ENCODE measurements around the gene SS18L1.

GRCh38 chr20:62217913-62218773, 74.6 kb downstream of the SS18L1 start:
- no peak for TF ChIP-seq REST (IDR thresholded peaks at IDR 0.05; ENCODE audit: low read depth)
- TF ChIP-seq ZFX (IDR thresholded peaks at IDR 0.05): no peak
- TF ChIP-seq CTCF (IDR thresholded peaks at IDR 0.05 in 2 of 3, conservative IDR thresholded peaks at IDR 0.05 in 1 of 3; ENCODE audit: borderline replicate concordance in 1 of 3, insufficient read depth in 1 of 3, low read depth in 2 of 3, low read length in 2 of 3): no peak
- no peak for TF ChIP-seq POLR2AphosphoS5 (IDR thresholded peaks at IDR 0.05; ENCODE audit: low read depth, low read length)
- TF ChIP-seq POLR2A (IDR thresholded peaks at IDR 0.05; ENCODE audit: borderline replicate concordance, extremely low read depth, insufficient read depth, insufficient read length): no peak
- no peak for TF ChIP-seq EZH2 (IDR thresholded peaks at IDR 0.05)
- no peak for TF ChIP-seq RAD21 (IDR thresholded peaks at IDR 0.05; ENCODE audit: low read depth)
- no peak for TF ChIP-seq TCF7L2 (IDR thresholded peaks at IDR 0.05; ENCODE audit: borderline replicate concordance, extremely low read depth, insufficient read depth, insufficient read length)
- TF ChIP-seq MAX (IDR thresholded peaks at IDR 0.05): no peak
- no peak for TF ChIP-seq ATF3 (IDR thresholded peaks at IDR 0.05)
- TF ChIP-seq CEBPB (IDR thresholded peaks at IDR 0.05; ENCODE audit: low read depth): no peak
- no peak for TF ChIP-seq EZH2phosphoT487 (IDR thresholded peaks at IDR 0.05; ENCODE audit: borderline replicate concordance)

Measured in HCT116 (cell line).